HepG2 (cell line): Measurements from ENCODE around the gene NDST1. TPM values are rescaled to one million over a fixed set of nuclear protein-coding genes. Genes with fewer than 3 reads are reported as not detected.
A peak's percentile ranks its signal among the peaks of the same experiment; 100 is the strongest.

Experiments used
- ARHGAP35 ChIP-seq: sonication (generic); formaldehyde crosslinking; IDR thresholded peaks from 2 replicates; pipeline ENCODE4 v1.9.0; 2022; ENCODE audit warnings: mild to moderate bottlenecking, inconsistent platforms, moderate library complexity, missing genetic modification reagents, borderline replicate concordance
- ATF1 ChIP-seq: IDR thresholded peaks from 2 replicates; pipeline ENCODE4 v1.6.1; 2016; ENCODE audit warnings: mild to moderate bottlenecking, control low read depth
- FOSL1 ChIP-seq: sonication (generic); formaldehyde crosslinking; IDR thresholded peaks from 2 replicates; pipeline ENCODE4 v1.9.0; 2021; ENCODE audit warnings: missing genetic modification reagents, borderline replicate concordance
- FOXC1 ChIP-seq: sonication (generic); formaldehyde crosslinking; IDR thresholded peaks from 2 replicates; pipeline ENCODE4 v1.8.0; 2022; ENCODE audit warnings: mild to moderate bottlenecking, missing genetic modification reagents, borderline replicate concordance
- FOXP1 ChIP-seq, 2 experiments: fragments of 450-650 bp in 1 of 2; IDR thresholded peaks; 2 replicates each; pipeline ENCODE4 v1.6.1; 2017 to 2018; ENCODE audit warnings: antibody characterized with exemption in 1 of 2
- HDAC2 ChIP-seq: sonication (generic); formaldehyde crosslinking; IDR thresholded peaks from 2 replicates; pipeline ENCODE4 v1.4.0; 2020; ENCODE audit warnings: missing genetic modification reagents
- IKZF1 ChIP-seq: fragments of 450-650 bp; IDR thresholded peaks from 2 replicates; pipeline ENCODE4 v1.7.1; 2016
- IRF2 ChIP-seq: IDR thresholded peaks from 2 replicates; pipeline ENCODE4 v1.6.1; 2018; ENCODE audit warnings: missing genetic modification reagents, missing compliant biosample characterization
- MEIS2 ChIP-seq: sonication (generic); formaldehyde crosslinking; IDR thresholded peaks from 2 replicates; pipeline ENCODE4 v1.9.0; 2021; ENCODE audit warnings: mild to moderate bottlenecking, missing genetic modification reagents
- PLRG1 ChIP-seq: fragments of 450-650 bp; conservative IDR thresholded peaks from 2 replicates; pipeline ENCODE4 v1.6.1; 2016
- POLR2A ChIP-seq, 2 experiments: IDR thresholded peaks; 2 replicates each; pipeline ENCODE4 v1.6.1; 2011; ENCODE audit warnings: low read depth in 2 of 2, low read length in 2 of 2, mild to moderate bottlenecking in 1 of 2, moderate library complexity in 1 of 2; ENCODE audit not compliant: insufficient read depth in 1 of 2
- RERE ChIP-seq: IDR thresholded peaks from 2 replicates; pipeline ENCODE4 v1.6.1; 2016; ENCODE audit warnings: low read depth, missing genetic modification reagents, missing compliant biosample characterization
- SPEN ChIP-seq: sonication (generic); formaldehyde crosslinking; IDR thresholded peaks from 2 replicates; pipeline ENCODE4 v1.5.1; 2020; ENCODE audit warnings: low read depth, mild to moderate bottlenecking, missing genetic modification reagents
- TCF12 ChIP-seq, 2 experiments: fragments of 450-650 bp in 1 of 2; sonication (generic) in 1 of 2; formaldehyde crosslinking in 1 of 2; IDR thresholded peaks; 2 replicates each; pipeline versions ENCODE4 v1.6.1 to v1.8.0; 2017 to 2022; ENCODE audit warnings: antibody characterized with exemption in 1 of 2, mild to moderate bottlenecking in 1 of 2, missing genetic modification reagents in 1 of 2, moderate library complexity in 1 of 2
- THYN1 ChIP-seq: sonication (generic); formaldehyde crosslinking; IDR thresholded peaks from 2 replicates; pipeline ENCODE4 v1.8.1; 2023; ENCODE audit warnings: low read depth, mild to moderate bottlenecking, moderate library complexity, missing genetic modification reagents, borderline replicate concordance
- ZGPAT ChIP-seq: IDR thresholded peaks from 2 replicates; pipeline ENCODE4 v1.6.1; 2016; ENCODE audit warnings: mild to moderate bottlenecking
- ZMYM3 ChIP-seq: sonication (generic); formaldehyde crosslinking; IDR thresholded peaks from 2 replicates; pipeline ENCODE4 v1.5.1; 2020; ENCODE audit warnings: mild to moderate bottlenecking, missing genetic modification reagents
- ZNF10 ChIP-seq: sonication (generic); formaldehyde crosslinking; IDR thresholded peaks from 2 replicates; pipeline ENCODE4 v1.4.0; 2020; ENCODE audit warnings: mild to moderate bottlenecking, low read depth, missing genetic modification reagents, borderline replicate concordance
- ZNF34 ChIP-seq: sonication (generic); formaldehyde crosslinking; IDR thresholded peaks from 2 replicates; pipeline ENCODE4 v1.4.0; 2020; ENCODE audit warnings: mild to moderate bottlenecking, missing genetic modification reagents, borderline replicate concordance
- ZNF382 ChIP-seq: sonication (generic); formaldehyde crosslinking; IDR thresholded peaks from 2 replicates; pipeline ENCODE4 v1.5.0; 2020; ENCODE audit warnings: missing genetic modification reagents, mild to moderate bottlenecking, borderline replicate concordance
- ZNF570 ChIP-seq: sonication (generic); formaldehyde crosslinking; IDR thresholded peaks from 2 replicates; pipeline ENCODE4 v1.4.0; 2020; ENCODE audit warnings: mild to moderate bottlenecking, missing genetic modification reagents, borderline replicate concordance
- ZNF672 ChIP-seq: sonication (generic); formaldehyde crosslinking; IDR thresholded peaks from 2 replicates; pipeline ENCODE4 v1.8.1; 2022; ENCODE audit warnings: missing genetic modification reagents
- ZSCAN5A ChIP-seq: sonication (generic); formaldehyde crosslinking; IDR thresholded peaks from 2 replicates; pipeline ENCODE4 v1.8.0; 2022; ENCODE audit warnings: mild to moderate bottlenecking, missing genetic modification reagents, borderline replicate concordance
- polyA plus RNA-seq, 8 experiments: library from polyadenylated mRNA; depleted of rRNA in 3 of 8; stranded (reverse) in 7 of 8; unstranded in 1 of 8; fragments of >200 nt; fragmentation: Illumina TruSeq in 4 of 8; extraction: Trizol in 4 of 8; gene quantifications; 2 replicates each; pipeline versions ENCODE4 v1.2.1 to v1.2.3, GENCODE V29; 2011 to 2016; ENCODE audit warnings: low read depth in 4 of 8, missing spikeins in 1 of 8, mixed read lengths in 1 of 8; ENCODE audit not compliant: insufficient read depth in 1 of 8
- total RNA-seq, 5 experiments: library from RNA; depleted of rRNA; stranded (reverse); fragments of >200 nt; fragmentation: Illumina TruSeq; extraction: Trizol; gene quantifications; 2 replicates each; pipeline ENCODE4 v1.2.3, GENCODE V29; 2016; ENCODE audit warnings: low read depth in 1 of 5

Gene NDST1
- total and polyA plus RNA-seq, 2 of the 13 experiments (the other 11 are each of a cell fraction or from before 2014, with no cell fraction given): 23.8 to 26.2 TPM

GRCh38 chr5:150484964-150485692 is 22.8 kb upstream of the NDST1 start (continued):
- TF ChIP-seq ZNF34 (CRISPR knock-in tag): 0 out of 2 replicates have a peak, but pooled peaks have one; percentile 31
- TF ChIP-seq IKZF1: no peak
- peak; percentile 69 for TF ChIP-seq ZGPAT (CRISPR knock-in tag)
- TF ChIP-seq FOSL1: no peak
- no peak for TF ChIP-seq RERE
- no peak for TF ChIP-seq ARHGAP35
- no peak for TF ChIP-seq ZNF10 (CRISPR knock-in tag)
- TF ChIP-seq ATF1 (CRISPR knock-in tag): no peak
- peak in 1 of 2 experiments; percentile 12; a peak in 1 of 4 replicates for TF ChIP-seq POLR2A (IDR thresholded peaks at IDR 0.05; ENCODE audit: insufficient read depth in 1 of 2, low read depth in 2 of 2, low read length in 2 of 2)
- TF ChIP-seq SPEN (CRISPR knock-in tag): 0 out of 2 replicates have a peak, but pooled peaks have one; percentile 3
- no peak for TF ChIP-seq ZNF382 (CRISPR knock-in tag)
- no peak for TF ChIP-seq ZNF570 (CRISPR knock-in tag)
- TF ChIP-seq FOXC1 (CRISPR knock-in tag): no peak
- TF ChIP-seq FOXP1 (IDR thresholded peaks at IDR 0.05): no peak
- TF ChIP-seq FOXP1 (CRISPR knock-in tag; IDR thresholded peaks at IDR 0.05): peak; percentile 57; the same call in 1 of the 2 replicates
- TF ChIP-seq ZMYM3: peak; percentile 99
- no peak for TF ChIP-seq ZSCAN5A (CRISPR knock-in tag)
- TF ChIP-seq PLRG1: no peak
- peak; percentile 73 for TF ChIP-seq HDAC2 (CRISPR knock-in tag)
- 0 out of 2 replicates have a peak, but pooled peaks have one; percentile 7 for TF ChIP-seq IRF2 (CRISPR knock-in tag)
- no peak for TF ChIP-seq MEIS2 (CRISPR knock-in tag)
- TF ChIP-seq TCF12 (IDR thresholded peaks at IDR 0.05): no peak
- no peak for TF ChIP-seq TCF12 (CRISPR knock-in tag; IDR thresholded peaks at IDR 0.05)
- TF ChIP-seq ZNF672 (CRISPR knock-in tag): no peak
- TF ChIP-seq THYN1 (CRISPR knock-in tag): no peak
